ENCODE results near the gene ZNF777.

- TF ChIP-seq, protein P1, sequence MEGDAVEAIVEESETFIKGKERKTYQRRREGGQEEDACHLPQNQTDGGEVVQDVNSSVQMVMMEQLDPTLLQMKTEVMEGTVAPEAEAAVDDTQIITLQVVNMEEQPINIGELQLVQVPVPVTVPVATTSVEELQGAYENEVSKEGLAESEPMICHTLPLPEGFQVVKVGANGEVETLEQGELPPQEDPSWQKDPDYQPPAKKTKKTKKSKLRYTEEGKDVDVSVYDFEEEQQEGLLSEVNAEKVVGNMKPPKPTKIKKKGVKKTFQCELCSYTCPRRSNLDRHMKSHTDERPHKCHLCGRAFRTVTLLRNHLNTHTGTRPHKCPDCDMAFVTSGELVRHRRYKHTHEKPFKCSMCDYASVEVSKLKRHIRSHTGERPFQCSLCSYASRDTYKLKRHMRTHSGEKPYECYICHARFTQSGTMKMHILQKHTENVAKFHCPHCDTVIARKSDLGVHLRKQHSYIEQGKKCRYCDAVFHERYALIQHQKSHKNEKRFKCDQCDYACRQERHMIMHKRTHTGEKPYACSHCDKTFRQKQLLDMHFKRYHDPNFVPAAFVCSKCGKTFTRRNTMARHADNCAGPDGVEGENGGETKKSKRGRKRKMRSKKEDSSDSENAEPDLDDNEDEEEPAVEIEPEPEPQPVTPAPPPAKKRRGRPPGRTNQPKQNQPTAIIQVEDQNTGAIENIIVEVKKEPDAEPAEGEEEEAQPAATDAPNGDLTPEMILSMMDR (IDR thresholded peaks at IDR 0.05) = no peak
- TF ChIP-seq POLR2AphosphoS5 (IDR thresholded peaks at IDR 0.05; ENCODE audit: low read depth, low read length) = no peak
- TF ChIP-seq SIN3A (IDR thresholded peaks at IDR 0.05; ENCODE audit: borderline replicate concordance, insufficient read depth, low read depth, low read length) = no peak
These were observed 48.9 kb upstream of the ZNF777 start for GRCh38 chr7:149509774-149510173.

All from Panc1 (cell line).